Activated CD4-positive, alpha-beta memory T cell treated with anti-CD3 and anti-CD28 coated beads, Interleukin-2, amount 10 ng/mL, durations not matched to agents 7 days and 5 days (primary cell): ENCODE measurements around the gene OR10X1. TPM values are rescaled to one million over a fixed set of nuclear protein-coding genes. Genes with fewer than 3 reads are reported as not detected.

Source experiments
- CTCF ChIA-PET: fragments of 350-600 bp; sonication (Branson Sonifier 250); formaldehyde crosslinking; loops from one replicate; lab custom pipeline; 2021; ENCODE audit warnings: antibody characterized with exemption, inconsistent platforms; lab: Charles Lee
- POLR2A ChIA-PET: fragments of 350-600 bp; sonication (Branson Sonifier 250); formaldehyde crosslinking; loops from one replicate; lab custom pipeline; 2021; ENCODE audit warnings: antibody characterized with exemption; lab: Charles Lee
- DNase-seq: peaks from one replicate; pipeline ENCODE4 v3.0.0-alpha.2; 2020
- H3K27ac Mint-ChIP-seq: one replicate; pipeline ENCODE4 v1.8.0; 2021; ENCODE audit warnings: mild to moderate bottlenecking, mixed read lengths
- H3K27me3 Mint-ChIP-seq: one replicate; pipeline ENCODE4 v1.8.0; 2021; ENCODE audit warnings: mixed read lengths
- H3K36me3 Mint-ChIP-seq: one replicate; pipeline ENCODE4 v1.8.0; 2021; ENCODE audit warnings: low read depth, mixed read lengths
- H3K4me1 Mint-ChIP-seq: one replicate; pipeline ENCODE4 v1.8.0; 2021; ENCODE audit warnings: mixed read lengths
- H3K4me3 Mint-ChIP-seq: one replicate; pipeline ENCODE4 v1.8.0; 2021; ENCODE audit warnings: mild to moderate bottlenecking, mixed read lengths
- H3K9me3 Mint-ChIP-seq: one replicate; pipeline ENCODE4 v1.8.0; 2021; ENCODE audit warnings: mixed read lengths
- total RNA-seq, 2 experiments: library from RNA; stranded (reverse); gene quantifications; one replicate each; pipeline ENCODE4 v1.2.3, GENCODE V29; 2021

OR10X1 gene, protein sequence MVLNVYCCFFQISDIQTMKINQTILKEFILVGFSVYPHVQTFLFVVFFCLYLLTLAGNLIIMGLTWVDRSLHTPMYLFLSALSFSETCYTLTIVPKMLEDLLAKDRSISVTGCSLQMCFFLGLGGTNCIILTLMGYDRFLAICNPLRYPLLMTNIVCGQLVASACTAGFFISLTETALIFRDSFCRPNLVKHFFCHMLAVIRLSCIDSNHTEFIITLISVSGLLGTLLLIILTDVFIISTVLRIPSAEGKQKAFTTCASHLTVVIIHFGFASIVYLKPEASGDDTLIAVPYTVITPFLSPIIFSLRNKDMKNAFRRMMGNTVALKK
- total RNA-seq, result not detected

DNA sequence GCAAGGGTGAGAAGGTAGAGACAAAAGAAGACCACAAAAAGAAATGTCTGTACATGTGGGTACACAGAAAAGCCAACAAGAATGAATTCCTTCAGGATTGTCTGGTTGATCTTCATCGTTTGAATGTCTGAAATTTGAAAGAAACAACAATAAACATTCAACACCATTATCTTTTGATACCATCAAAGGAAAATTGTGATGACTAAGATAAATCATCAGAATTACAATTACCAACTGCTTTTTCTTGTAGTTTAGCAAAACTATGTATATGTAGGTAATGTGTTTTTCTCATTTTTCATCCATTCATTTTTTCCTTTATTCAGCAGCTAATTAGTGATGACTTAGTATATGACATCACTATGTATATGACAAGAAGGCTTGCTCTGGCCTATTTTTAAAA, at the start of gene OR10X1:
Gene OR10X1, minus strand, starts transcription at position 167 of the 400 bp plus-strand sequence. Its CDS starts 0 bp downstream, at position 167.
- no peaks in the 10 kb centered on the region for H3K36me3 Mint-ChIP-seq
- CTCF ChIA-PET, result no interaction called here
- POLR2A ChIA-PET, result no interaction called here
- H3K4me3 Mint-ChIP-seq, result no peak within 1 kb of the TSS
- H3K27ac Mint-ChIP-seq, result no peak within 1 kb of the TSS
- no peaks in the 10 kb centered on the region for H3K4me1 Mint-ChIP-seq
- no peaks in the 10 kb centered on the region for H3K9me3 Mint-ChIP-seq
- H3K27me3 Mint-ChIP-seq, result peaks cover 5% of the 10 kb centered on the region
- no peak for DNase-seq

DNA sequence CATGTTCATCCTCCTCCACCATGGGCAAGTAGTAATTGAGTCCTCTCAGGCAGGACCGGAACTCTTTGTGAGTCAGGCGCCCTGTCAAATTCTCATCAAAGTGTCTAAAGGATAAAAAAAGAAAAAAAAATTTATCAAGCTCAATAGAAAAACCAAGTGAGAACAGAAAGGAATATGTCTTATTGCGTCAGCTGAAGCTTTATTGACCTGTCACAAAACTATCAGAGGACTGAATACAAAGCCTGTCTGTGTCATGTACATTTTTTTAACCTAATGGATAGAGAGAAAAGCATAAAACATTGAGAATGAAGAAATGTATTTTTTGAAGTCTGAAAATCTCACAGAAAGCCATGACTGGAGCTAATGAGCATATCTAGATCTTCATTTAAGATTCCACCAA, 34.1 kb upstream of the OR10X1 start:
- peaks cover 8% of the 10 kb centered on the region for H3K27me3 Mint-ChIP-seq
- peaks cover 2% of the 10 kb centered on the region for H3K4me1 Mint-ChIP-seq
- no peak for DNase-seq
- H3K27ac Mint-ChIP-seq, result no peak overlapping the region
- no peaks in the 10 kb centered on the region for H3K9me3 Mint-ChIP-seq
- CTCF ChIA-PET, result interaction anchor here (0.6 kb wide), 1 partner anchor 81 kb away, joined by 4 read pairs; no protein-coding TSS in a partner anchor
- H3K4me3 Mint-ChIP-seq, result no peak overlapping the region
- POLR2A ChIA-PET, result no interaction called here
- H3K36me3 Mint-ChIP-seq, result no peaks in the 10 kb centered on the region

DNA sequence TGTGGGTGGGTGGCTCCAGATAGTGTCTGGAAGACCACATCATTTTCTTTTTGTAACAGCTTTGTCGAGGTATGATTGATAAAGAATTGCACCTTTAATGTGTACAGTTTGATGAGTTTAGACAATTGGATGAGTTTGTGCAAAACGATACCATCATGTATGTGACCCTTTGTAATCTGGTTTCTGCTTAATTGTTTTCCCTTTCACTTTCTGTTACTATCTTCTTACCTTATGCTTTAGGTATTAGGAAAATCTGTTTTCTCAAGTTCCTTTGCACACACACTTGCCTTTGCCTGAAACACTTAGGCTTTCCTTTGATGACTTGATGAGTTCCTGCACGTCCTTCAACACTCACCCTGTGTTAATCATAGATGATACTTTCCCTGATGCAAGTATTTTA, 32.2 kb upstream of the OR10X1 start:
- ChIA-PET POLR2A (no interaction called here), CTCF (no interaction called here)
- peaks cover 4% of the 10 kb centered on the region for H3K27me3 Mint-ChIP-seq

DNA sequence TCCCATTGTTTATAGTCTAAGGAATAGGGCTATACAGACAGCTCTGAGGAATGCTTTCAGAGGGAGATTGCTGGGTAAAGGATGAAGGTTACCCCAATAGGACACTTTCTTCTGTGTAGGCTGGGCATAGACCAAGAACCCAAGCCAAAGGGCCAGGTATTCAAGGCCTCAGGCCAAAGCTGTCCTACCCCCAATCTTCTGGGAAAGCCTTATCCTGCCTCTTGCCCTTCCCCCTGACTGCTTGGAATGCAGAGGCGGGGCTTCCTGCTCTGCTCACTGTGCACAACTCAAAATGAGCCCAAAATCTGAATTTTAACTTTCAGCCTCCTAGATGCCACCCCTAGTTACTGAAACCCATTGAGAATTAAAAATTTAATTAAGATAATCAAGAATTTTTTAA, 27.6 kb upstream of the OR10X1 start:
- Mint-ChIP-seq H3K36me3 (no peaks in the 10 kb centered on the region), H3K27me3 (peaks cover 10% of the 10 kb centered on the region), H3K9me3 (no peaks in the 10 kb centered on the region), H3K27ac (no peak overlapping the region), H3K4me1 (peaks cover 2% of the 10 kb centered on the region), H3K4me3 (no peak overlapping the region)
- DNase-seq, result no peak
- CTCF ChIA-PET, result interaction anchor here (0.6 kb wide), 1 partner anchor 88 kb away, joined by 3 read pairs; no protein-coding TSS in a partner anchor
- POLR2A ChIA-PET, result no interaction called here

More for the DNA sequence above, 32.2 kb upstream of the OR10X1 start:
- Mint-ChIP-seq H3K27ac (no peak overlapping the region), H3K4me1 (peaks cover 2% of the 10 kb centered on the region), H3K9me3 (no peaks in the 10 kb centered on the region), H3K36me3 (no peaks in the 10 kb centered on the region), H3K4me3 (no peak overlapping the region)
- no peak for DNase-seq

DNA sequence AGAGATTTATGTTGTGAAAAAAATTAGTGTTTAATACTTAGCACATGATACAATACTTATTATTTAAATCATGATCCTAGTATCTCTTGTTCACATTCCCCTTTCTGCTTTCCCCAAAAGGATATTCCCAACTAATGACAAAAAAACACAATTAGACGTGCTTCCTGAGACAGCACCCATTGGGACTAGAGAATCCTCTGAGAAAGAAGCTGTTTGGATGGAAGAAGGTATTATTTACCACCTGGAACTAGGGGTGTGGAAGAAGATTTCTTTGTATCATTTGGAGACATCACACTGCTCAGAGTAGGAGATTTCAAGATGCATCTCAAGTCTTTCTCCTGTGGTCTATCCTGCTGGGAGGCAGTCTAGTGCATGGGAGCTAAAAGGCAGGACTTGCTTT, 25.3 kb upstream of the OR10X1 start, which contains the start of gene OR10Z1:
Gene OR10Z1, plus strand, starts transcription at position 301 of the 400 bp plus-strand sequence. CDS start 1,171 bp downstream, outside the sequence.
- no peak for DNase-seq
- ChIA-PET CTCF (no interaction called here), POLR2A (no interaction called here)
- H3K36me3 Mint-ChIP-seq, result no peaks in the 10 kb centered on the region
- no peaks in the 10 kb centered on the region for H3K9me3 Mint-ChIP-seq
- no peaks in the 10 kb centered on the region for H3K4me1 Mint-ChIP-seq
- peaks cover 10% of the 10 kb centered on the region for H3K27me3 Mint-ChIP-seq
- no peak within 1 kb of the TSS for H3K4me3 Mint-ChIP-seq
- no peak within 1 kb of the TSS for H3K27ac Mint-ChIP-seq

DNA sequence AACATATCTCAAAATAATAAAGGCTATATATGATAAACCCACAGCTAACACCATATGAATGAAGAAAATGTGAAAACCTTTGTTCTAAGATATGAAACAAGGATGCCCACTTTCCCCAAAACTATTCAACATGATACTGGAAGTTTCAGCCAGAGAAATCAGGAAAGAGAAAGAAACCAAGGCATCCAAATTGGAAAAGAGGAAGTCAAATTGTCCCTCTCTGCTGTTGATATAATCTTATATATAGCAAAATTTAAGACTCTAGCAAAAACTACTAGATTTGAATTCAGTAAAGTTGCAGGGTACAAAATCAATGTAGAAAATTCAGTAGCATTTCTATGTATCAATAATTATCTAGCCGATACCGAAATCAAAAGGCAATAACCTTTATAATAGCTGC, 21.0 kb upstream of the OR10X1 start:
- peaks cover 18% of the 10 kb centered on the region for H3K27me3 Mint-ChIP-seq
- H3K4me1 Mint-ChIP-seq, result no peaks in the 10 kb centered on the region
- peaks cover 13% of the 10 kb centered on the region for H3K9me3 Mint-ChIP-seq
- no peak for DNase-seq
- no peak overlapping the region for H3K4me3 Mint-ChIP-seq
- H3K36me3 Mint-ChIP-seq, result no peaks in the 10 kb centered on the region
- CTCF ChIA-PET, result no interaction called here
- POLR2A ChIA-PET, result no interaction called here
- H3K27ac Mint-ChIP-seq, result no peak overlapping the region

DNA sequence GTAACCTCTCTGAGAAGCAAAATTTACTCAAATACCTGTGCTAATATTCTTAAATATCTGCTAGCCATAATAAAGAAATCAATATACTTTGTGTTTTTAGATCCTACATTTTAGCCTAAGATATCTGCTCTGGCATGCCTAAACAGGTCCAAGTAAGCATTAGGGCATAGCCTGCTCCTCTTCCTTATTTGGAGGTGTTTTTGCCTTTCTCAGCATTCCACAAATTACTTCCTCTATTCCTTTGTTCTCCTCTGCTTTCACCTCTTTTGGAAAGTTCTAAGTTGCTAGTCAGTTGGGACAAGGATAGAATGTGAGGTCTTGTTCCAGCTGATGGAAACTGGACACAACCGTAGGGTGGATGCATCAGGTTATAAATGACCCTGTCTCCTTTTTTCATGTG, 7.2 kb upstream of the OR10X1 start:
- Mint-ChIP-seq H3K4me1 (no peaks in the 10 kb centered on the region), H3K36me3 (no peaks in the 10 kb centered on the region), H3K27ac (no peak overlapping the region), H3K27me3 (peaks cover 2% of the 10 kb centered on the region), H3K9me3 (peaks cover 5% of the 10 kb centered on the region), H3K4me3 (no peak overlapping the region)
- ChIA-PET POLR2A (no interaction called here), CTCF (no interaction called here)
- no peak for DNase-seq

DNA sequence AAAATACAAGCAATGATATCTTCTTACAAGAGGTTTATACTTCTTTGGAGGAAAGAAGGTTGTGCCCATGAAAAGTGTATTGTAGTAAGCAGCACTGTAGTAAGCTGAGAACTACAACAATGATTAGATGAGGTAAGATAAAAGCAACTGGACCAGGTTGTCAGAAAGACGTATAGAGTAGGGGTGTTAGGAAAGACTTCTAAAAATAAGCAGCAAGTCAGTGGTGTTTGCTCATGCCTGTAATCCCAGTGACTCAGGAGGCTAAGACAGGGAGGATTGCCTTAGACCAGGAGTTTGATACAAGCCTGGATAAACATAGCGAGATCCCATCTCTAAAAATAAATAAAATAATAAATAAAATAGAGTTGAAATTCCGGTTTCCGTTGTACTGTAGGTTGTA, 4.3 kb upstream of the OR10X1 start:
- Mint-ChIP-seq H3K36me3 (no peaks in the 10 kb centered on the region), H3K9me3 (peaks cover 5% of the 10 kb centered on the region), H3K4me3 (no peak overlapping the region), H3K27me3 (peaks cover 1% of the 10 kb centered on the region), H3K4me1 (no peaks in the 10 kb centered on the region), H3K27ac (no peak overlapping the region)
- ChIA-PET POLR2A (no interaction called here), CTCF (no interaction called here)
- DNase-seq, result no peak

DNA sequence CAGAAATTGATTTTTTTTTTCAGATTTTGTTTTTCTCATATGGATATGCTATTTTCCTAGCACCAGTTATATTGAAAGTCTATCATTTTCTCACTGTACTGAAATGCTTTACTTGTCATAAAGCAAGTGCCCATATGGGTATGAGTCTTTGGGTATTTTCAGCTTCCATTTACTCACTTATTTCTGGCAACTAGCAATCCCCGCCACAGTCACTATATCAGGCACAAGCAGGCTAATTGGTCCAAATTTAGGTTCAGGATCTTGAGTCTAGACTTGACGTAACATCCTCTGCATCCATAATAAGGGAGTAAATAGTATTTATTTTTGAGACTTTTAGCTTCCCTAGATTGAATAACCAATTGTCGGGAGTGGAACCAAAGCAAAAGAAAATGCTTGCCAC, 2.1 kb downstream of the OR10X1 start:
- Mint-ChIP-seq H3K4me3 (no peak overlapping the region), H3K27ac (no peak overlapping the region), H3K4me1 (no peaks in the 10 kb centered on the region), H3K27me3 (peaks cover 13% of the 10 kb centered on the region), H3K36me3 (no peaks in the 10 kb centered on the region), H3K9me3 (no peaks in the 10 kb centered on the region)
- no peak for DNase-seq
- ChIA-PET CTCF (no interaction called here), POLR2A (no interaction called here)

DNA sequence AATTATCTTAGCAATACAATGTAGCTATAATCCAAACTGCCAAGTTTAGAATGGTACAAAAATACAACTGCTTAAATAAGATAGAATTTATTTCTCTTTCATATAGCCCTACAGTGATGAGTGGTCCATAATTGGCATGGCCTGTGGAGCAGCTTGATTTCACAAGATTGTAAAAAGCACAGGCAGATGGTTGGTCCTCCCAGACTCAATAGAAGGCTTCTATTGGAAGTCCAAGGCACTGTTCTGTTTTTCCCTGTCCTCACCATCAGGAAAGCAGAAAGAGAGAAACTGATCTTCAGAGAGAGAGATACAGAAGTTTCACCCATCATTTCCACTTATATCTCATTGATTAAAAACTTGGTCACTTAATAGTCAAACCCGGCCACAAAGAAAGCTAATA, 7.5 kb downstream of the OR10X1 start:
- POLR2A ChIA-PET, result no interaction called here
- Mint-ChIP-seq H3K4me3 (no peak overlapping the region), H3K27me3 (peaks cover 21% of the 10 kb centered on the region), H3K36me3 (no peaks in the 10 kb centered on the region), H3K4me1 (no peaks in the 10 kb centered on the region), H3K9me3 (peaks cover 2% of the 10 kb centered on the region), H3K27ac (no peak overlapping the region)
- CTCF ChIA-PET, result interaction anchor here (1.2 kb wide), 1 partner anchor 426 kb away, joined by 3 read pairs; no protein-coding TSS in a partner anchor
- DNase-seq, result no peak

DNA sequence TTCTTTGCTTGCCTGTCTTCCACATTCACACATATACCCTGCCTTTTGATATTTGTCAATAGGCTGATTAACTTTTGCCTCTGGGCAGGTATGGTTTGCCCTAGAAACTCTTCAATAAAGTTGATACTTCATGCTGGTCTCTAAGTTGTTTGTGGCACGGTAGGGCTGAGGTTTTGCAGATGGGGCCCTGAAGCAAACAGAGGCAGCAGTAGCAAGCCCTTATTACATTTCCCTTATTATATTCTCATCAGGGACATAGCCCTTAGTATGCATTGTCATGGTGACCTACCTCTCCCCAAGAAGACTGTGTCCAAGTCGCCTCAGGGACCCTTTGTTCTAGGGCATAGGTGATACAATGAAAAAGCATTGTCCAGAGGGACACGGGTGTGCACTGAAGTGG, 9.2 kb downstream of the OR10X1 start, which contains the start of gene OR6P1:
Gene OR6P1, minus strand, starts transcription at position 101 of the 400 bp plus-strand sequence. CDS start 6,976 bp downstream, outside the sequence.
- H3K27ac Mint-ChIP-seq, result no peak within 1 kb of the TSS
- CTCF ChIA-PET, result no interaction called here

DNA sequence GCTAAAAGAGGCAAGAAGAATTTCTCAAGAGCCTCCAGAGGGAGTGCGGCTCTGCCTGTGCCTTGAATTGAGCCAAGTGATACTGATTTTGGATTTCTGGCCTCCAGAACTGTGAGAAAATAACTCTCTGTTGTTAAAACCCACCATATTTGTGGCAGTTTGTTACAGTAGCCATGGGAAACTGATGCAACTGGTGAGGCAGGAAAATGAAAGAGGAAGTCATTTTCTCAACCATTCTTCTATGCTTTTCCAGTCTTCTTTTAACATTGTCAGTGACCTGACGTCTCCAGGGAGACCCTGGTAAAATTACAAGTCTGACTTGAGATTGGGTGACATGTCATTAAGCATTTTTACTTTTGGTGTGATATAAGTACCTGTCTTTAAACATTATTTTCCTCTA, 15.1 kb downstream of the OR10X1 start:
- CTCF ChIA-PET, result no interaction called here
- no peak for DNase-seq
- Mint-ChIP-seq H3K9me3 (peaks cover 2% of the 10 kb centered on the region), H3K27me3 (peaks cover 10% of the 10 kb centered on the region), H3K36me3 (no peaks in the 10 kb centered on the region), H3K4me1 (no peaks in the 10 kb centered on the region), H3K27ac (no peak overlapping the region), H3K4me3 (no peak overlapping the region)
- POLR2A ChIA-PET, result no interaction called here

More for the DNA sequence above, 9.2 kb downstream of the OR10X1 start, which contains the start of gene OR6P1:
- no peak for DNase-seq
- Mint-ChIP-seq H3K4me3 (no peak within 1 kb of the TSS), H3K4me1 (no peaks in the 10 kb centered on the region), H3K9me3 (peaks cover 2% of the 10 kb centered on the region), H3K36me3 (no peaks in the 10 kb centered on the region), H3K27me3 (peaks cover 19% of the 10 kb centered on the region)
- POLR2A ChIA-PET, result no interaction called here

DNA sequence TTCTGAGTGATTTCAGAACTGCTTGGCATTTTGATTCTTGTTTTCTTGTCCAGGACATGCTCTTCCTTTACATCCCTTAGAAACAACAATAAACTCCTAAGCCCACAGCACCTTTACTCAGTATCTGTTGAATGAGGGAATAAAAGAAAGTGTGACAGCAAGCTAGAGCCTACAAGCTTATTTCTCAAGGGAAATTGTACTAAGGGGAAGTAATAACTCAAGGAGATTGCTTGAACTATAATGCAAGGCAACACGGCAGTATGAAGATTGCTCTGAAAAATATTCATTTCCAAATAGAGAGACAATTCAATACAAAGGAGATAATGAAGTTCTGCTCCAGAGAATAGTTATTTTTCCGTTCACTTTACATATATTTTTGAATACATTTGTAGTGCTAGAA, 15.8 kb downstream of the OR10X1 start:
- CTCF ChIA-PET, result no interaction called here
- no peak for DNase-seq
- Mint-ChIP-seq H3K4me1 (no peaks in the 10 kb centered on the region), H3K36me3 (no peaks in the 10 kb centered on the region), H3K27me3 (peaks cover 10% of the 10 kb centered on the region), H3K4me3 (no peak overlapping the region), H3K27ac (no peak overlapping the region), H3K9me3 (peaks cover 2% of the 10 kb centered on the region)
- POLR2A ChIA-PET, result no interaction called here

DNA sequence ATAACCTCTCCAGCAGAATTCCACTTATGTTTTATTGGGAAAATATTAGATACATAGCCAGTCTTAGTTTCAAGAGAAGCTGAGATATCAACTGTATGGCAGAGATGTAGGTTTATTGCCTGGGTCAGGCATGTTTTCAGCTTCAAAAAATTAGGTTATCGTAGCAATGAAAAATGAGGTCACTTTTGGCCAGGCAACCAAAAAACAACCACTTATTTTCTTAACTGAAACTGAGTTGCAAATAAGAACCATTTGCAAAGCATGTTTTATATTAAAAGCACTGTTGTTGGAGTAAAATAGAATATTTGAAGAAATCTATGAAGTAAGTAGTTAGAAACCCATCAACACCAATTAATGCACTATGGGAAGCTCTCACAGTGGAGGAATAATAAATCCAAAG, 20.0 kb downstream of the OR10X1 start:
- ChIA-PET POLR2A (no interaction called here), CTCF (no interaction called here)
- Mint-ChIP-seq H3K4me3 (no peak overlapping the region), H3K27ac (no peak overlapping the region), H3K36me3 (no peaks in the 10 kb centered on the region), H3K4me1 (no peaks in the 10 kb centered on the region), H3K9me3 (no peaks in the 10 kb centered on the region), H3K27me3 (peaks cover 10% of the 10 kb centered on the region)
- DNase-seq, result no peak
